ENCODE data around the gene ATXN2L. TPM values are rescaled to one million over a fixed set of nuclear protein-coding genes. Genes with fewer than 3 reads are reported as not detected.
A peak's percentile ranks its signal among the peaks of the same experiment; 100 is the strongest.

ATXN2L gene
- total RNA-seq, 6 experiments from 2014 or later, result 125 to 152 (median 134) TPM

- Mint-ChIP-seq H3K27me3 (ENCODE audit: insufficient read depth) (peaks cover 7% of the 10 kb centered on the region; the same call in 1 of the 2 replicates), H3K9me3 (no peaks in the 10 kb centered on the region), H3K27ac (no peak overlapping the region), H3K4me1 (ENCODE audit: low read depth) (no peaks in the 10 kb centered on the region), H3K4me3 (no peak overlapping the region), H3K36me3 (ENCODE audit: low read depth) (no peaks in the 10 kb centered on the region)
- no peak for TF ChIP-seq CTCF (IDR thresholded peaks at IDR 0.05)
- DNase-seq, result no peak
Observed at GRCh38 chr16:28872952-28873351, 50.2 kb downstream of the ATXN2L start.

- H3K27me3 Mint-ChIP-seq (ENCODE audit: insufficient read depth), result peaks cover 8% of the 10 kb centered on the region; the same call in 1 of the 2 replicates
- no peak overlapping the region for H3K4me3 Mint-ChIP-seq
- peak; percentile 86 for TF ChIP-seq CTCF (IDR thresholded peaks at IDR 0.05)
- no peaks in the 10 kb centered on the region for H3K36me3 Mint-ChIP-seq (ENCODE audit: low read depth)
- H3K9me3 Mint-ChIP-seq, result no peaks in the 10 kb centered on the region
- no peak overlapping the region for H3K27ac Mint-ChIP-seq
- H3K4me1 Mint-ChIP-seq (ENCODE audit: low read depth), result peaks cover 3% of the 10 kb centered on the region
- no peak for DNase-seq
Observed at GRCh38 chr16:28873543-28874201, 50.9 kb downstream of the ATXN2L start.

GRCh38 chr16:28874406-28874805, 51.6 kb downstream of the ATXN2L start:
- no peak for TF ChIP-seq CTCF (IDR thresholded peaks at IDR 0.05)
- no peaks in the 10 kb centered on the region for H3K36me3 Mint-ChIP-seq (ENCODE audit: low read depth)
- H3K27me3 Mint-ChIP-seq (ENCODE audit: insufficient read depth), result peaks cover 8% of the 10 kb centered on the region; the same call in 1 of the 2 replicates
- peaks cover 10% of the 10 kb centered on the region for H3K4me1 Mint-ChIP-seq (ENCODE audit: low read depth)
- no peak overlapping the region for H3K27ac Mint-ChIP-seq
- DNase-seq, result no peak
- no peak overlapping the region for H3K4me3 Mint-ChIP-seq
- H3K9me3 Mint-ChIP-seq, result no peaks in the 10 kb centered on the region

- no peak for DNase-seq
- no peaks in the 10 kb centered on the region for H3K9me3 Mint-ChIP-seq
- H3K27me3 Mint-ChIP-seq (ENCODE audit: insufficient read depth), result peaks cover 10% of the 10 kb centered on the region; the same call in 1 of the 2 replicates
- no peak overlapping the region for H3K27ac Mint-ChIP-seq
- no peaks in the 10 kb centered on the region for H3K36me3 Mint-ChIP-seq (ENCODE audit: low read depth)
- TF ChIP-seq CTCF (IDR thresholded peaks at IDR 0.05), result no peak
- no peak overlapping the region for H3K4me3 Mint-ChIP-seq
- H3K4me1 Mint-ChIP-seq (ENCODE audit: low read depth), result peaks cover 12% of the 10 kb centered on the region
Observed at GRCh38 chr16:28875134-28876018, 52.6 kb downstream of the ATXN2L start.

- TF ChIP-seq CTCF (IDR thresholded peaks at IDR 0.05), result no peak
- H3K4me1 Mint-ChIP-seq (ENCODE audit: low read depth), result peaks cover 17% of the 10 kb centered on the region
- H3K4me3 Mint-ChIP-seq, result no peak overlapping the region
- H3K36me3 Mint-ChIP-seq (ENCODE audit: low read depth), result no peaks in the 10 kb centered on the region; the same call in 1 of the 2 replicates
- H3K27me3 Mint-ChIP-seq (ENCODE audit: insufficient read depth), result peaks cover 10% of the 10 kb centered on the region; the same call in 1 of the 2 replicates
- H3K27ac Mint-ChIP-seq, result no peak overlapping the region
- no peak for DNase-seq
- no peaks in the 10 kb centered on the region; the same call in 1 of the 2 replicates for H3K9me3 Mint-ChIP-seq
Observed at GRCh38 chr16:28876019-28876659, 53.3 kb downstream of the ATXN2L start.

Data from HFFc6 (cell line).